NB4 (cell line): ENCODE results near the gene MYOF.

Experiments used
- CTCF ChIP-seq: IDR thresholded peaks from one replicate; pipeline ENCODE4 v1.5.1; 2012; ENCODE audit warnings: low read depth, low read length
- MYC ChIP-seq: IDR thresholded peaks from 2 replicates; pipeline ENCODE4 v1.6.1; 2011; ENCODE audit warnings: low read depth, low read length
- POLR2A ChIP-seq: IDR thresholded peaks from 2 replicates; pipeline ENCODE4 v1.6.1; 2011; ENCODE audit warnings: mild to moderate bottlenecking; ENCODE audit not compliant: insufficient read length; ENCODE audit errors: extremely low read depth

- no peak for TF ChIP-seq CTCF
- TF ChIP-seq MYC, result peak; percentile 13; the same call in 1 of the 2 replicates
- no peak for TF ChIP-seq POLR2A
These were observed 135.4 kb downstream of the MYOF start for GRCh38 chr10:93346694-93347093.
